Breast epithelium (tissue), 3 donors: ENCODE data around the gene NAA50.

ENCODE experiments used
- POLR2A ChIP-seq: fragments of 450-650 bp; IDR thresholded peaks from one replicate; pipeline ENCODE4 v1.6.1; 2016; ENCODE audit warnings: antibody characterized with exemption, mild to moderate bottlenecking, moderate library complexity
- TF ChIP-seq, protein P1 (sequence below), 3 donors: fragments of 450-650 bp; IDR thresholded peaks; one replicate each; pipeline ENCODE4 v1.5.1; 2016 to 2017; ENCODE audit warnings: antibody characterized with exemption in 3 of 3, mild to moderate bottlenecking in 3 of 3, moderate library complexity in 3 of 3

DNA sequence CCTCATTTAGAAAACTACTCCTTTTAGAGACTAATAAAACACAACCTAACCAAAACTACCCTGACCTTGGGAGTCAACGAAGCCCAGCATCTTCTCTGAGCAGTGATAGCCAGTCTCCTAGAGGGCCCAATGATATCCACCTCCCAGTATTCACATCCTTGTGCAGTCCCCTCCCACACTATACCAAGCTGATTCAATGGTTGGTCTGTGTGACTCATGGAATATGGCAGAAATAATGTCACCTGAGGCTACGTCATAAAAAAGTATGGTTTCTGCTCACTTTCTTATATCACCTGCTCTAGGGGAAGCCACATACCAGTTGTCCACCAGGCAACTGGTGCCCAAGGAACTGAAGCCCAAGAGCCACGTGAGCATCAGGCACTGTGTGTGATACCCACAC is 28.2 kb downstream of the NAA50 start:
- TF ChIP-seq, protein P1, sequence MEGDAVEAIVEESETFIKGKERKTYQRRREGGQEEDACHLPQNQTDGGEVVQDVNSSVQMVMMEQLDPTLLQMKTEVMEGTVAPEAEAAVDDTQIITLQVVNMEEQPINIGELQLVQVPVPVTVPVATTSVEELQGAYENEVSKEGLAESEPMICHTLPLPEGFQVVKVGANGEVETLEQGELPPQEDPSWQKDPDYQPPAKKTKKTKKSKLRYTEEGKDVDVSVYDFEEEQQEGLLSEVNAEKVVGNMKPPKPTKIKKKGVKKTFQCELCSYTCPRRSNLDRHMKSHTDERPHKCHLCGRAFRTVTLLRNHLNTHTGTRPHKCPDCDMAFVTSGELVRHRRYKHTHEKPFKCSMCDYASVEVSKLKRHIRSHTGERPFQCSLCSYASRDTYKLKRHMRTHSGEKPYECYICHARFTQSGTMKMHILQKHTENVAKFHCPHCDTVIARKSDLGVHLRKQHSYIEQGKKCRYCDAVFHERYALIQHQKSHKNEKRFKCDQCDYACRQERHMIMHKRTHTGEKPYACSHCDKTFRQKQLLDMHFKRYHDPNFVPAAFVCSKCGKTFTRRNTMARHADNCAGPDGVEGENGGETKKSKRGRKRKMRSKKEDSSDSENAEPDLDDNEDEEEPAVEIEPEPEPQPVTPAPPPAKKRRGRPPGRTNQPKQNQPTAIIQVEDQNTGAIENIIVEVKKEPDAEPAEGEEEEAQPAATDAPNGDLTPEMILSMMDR (IDR thresholded peaks at IDR 0.05): no peak
- TF ChIP-seq POLR2A: no peak
